H1 (cell line): ENCODE results near the gene ADD2. TPM values are rescaled to one million over a fixed set of nuclear protein-coding genes. Genes with fewer than 3 reads are reported as not detected.

Source experiments
- CTCF ChIA-PET: fragments of 300-600 bp; sonication (Branson Sonifier 250); formaldehyde crosslinking; loops from one replicate; lab custom pipeline; 2021; ENCODE audit not compliant: partially characterized antibody; lab: Charles Lee
- POLR2A ChIA-PET: fragments of 300-600 bp; sonication (Branson Sonifier 250); formaldehyde crosslinking; loops from one replicate; lab custom pipeline; 2021; ENCODE audit warnings: inconsistent platforms; ENCODE audit not compliant: partially characterized antibody; lab: Charles Lee
- DNase-seq, 2 experiments: peaks; one replicate each; pipeline versions ENCODE4 v3.0.0 to v3.0.0-alpha.2; 2010 to 2022; ENCODE audit warnings: low spot score in 2 of 2, low read depth in 1 of 2, mixed read lengths in 1 of 2
- FAIRE-seq: peaks from 2 replicates; lab custom pipeline; 2011; peaks lifted over from hg19 to GRCh38; lab: Jason Lieb, UNC
- H2AFZ ChIP-seq: 2 replicates; pipeline ENCODE4 v1.8.1; 2012; ENCODE audit warnings: low read length, inconsistent platforms
- H2AK5ac ChIP-seq: 2 replicates; pipeline ENCODE4 v1.6.1; 2013; ENCODE audit warnings: low read depth, low read length
- H2BK120ac ChIP-seq: replicated peaks from 2 replicates; pipeline ENCODE3; 2013; ENCODE audit warnings: low read depth, low read length, inconsistent platforms
- H2BK12ac ChIP-seq: 2 replicates; pipeline ENCODE4 v1.6.1; 2013; ENCODE audit warnings: low read depth, low read length
- H2BK15ac ChIP-seq: 2 replicates; pipeline ENCODE4 v1.6.1; 2013; ENCODE audit warnings: low read length
- H2BK20ac ChIP-seq: 2 replicates; pipeline ENCODE4 v1.6.1; 2013; ENCODE audit warnings: low read length
- H2BK5ac ChIP-seq: 2 replicates; pipeline ENCODE4 v1.6.1; 2013; ENCODE audit warnings: low read depth, low read length
- H3K14ac ChIP-seq: 2 replicates; pipeline ENCODE4 v1.6.1; 2013; ENCODE audit warnings: inconsistent platforms; ENCODE audit not compliant: insufficient read length
- H3K18ac ChIP-seq: 2 replicates; pipeline ENCODE4 v1.6.1; 2013; ENCODE audit warnings: low read length; ENCODE audit errors: extremely low read depth
- H3K23ac ChIP-seq: 2 replicates; pipeline ENCODE4 v1.6.1; 2013; ENCODE audit warnings: inconsistent platforms; ENCODE audit not compliant: insufficient read length
- H3K23me2 ChIP-seq: 2 replicates; pipeline ENCODE4 v1.6.1; 2013; ENCODE audit warnings: low read depth, low read length
- H3K27ac ChIP-seq: 2 replicates; pipeline ENCODE4 v1.6.1; 2011; ENCODE audit warnings: low read depth, low read length, inconsistent platforms
- H3K27me3 ChIP-seq, 4 experiments: replicated peaks in 1 of 4; 1 replicate in 1 of 4; 2 replicates in 3 of 4; pipeline versions ENCODE4 v1.6.1 to v1.8.1; 2011 to 2013; ENCODE audit warnings: low read length in 3 of 4, mild to moderate bottlenecking in 3 of 4, inconsistent platforms in 2 of 4, mixed read lengths in 2 of 4, moderate library complexity in 1 of 4; ENCODE audit not compliant: control insufficient read depth in 3 of 4, insufficient read depth in 3 of 4; ENCODE audit errors: extremely low read depth in 1 of 4
- H3K36me3 ChIP-seq, 4 experiments: 2 replicates each; pipeline versions ENCODE4 v1.6.1 to v1.8.1; 2011 to 2013; ENCODE audit warnings: mild to moderate bottlenecking in 4 of 4, low read length in 3 of 4, moderate library complexity in 2 of 4, control low read depth in 1 of 4, inconsistent platforms in 1 of 4; ENCODE audit not compliant: insufficient read depth in 4 of 4, control insufficient read depth in 2 of 4
- H3K4ac ChIP-seq: replicated peaks from 2 replicates; pipeline ENCODE3; 2013; ENCODE audit warnings: low read length, low read depth, mixed read lengths, inconsistent platforms; ENCODE audit not compliant: insufficient read length
- H3K4me1 ChIP-seq, 4 experiments: replicated peaks in 1 of 4; 1 replicate in 1 of 4; 2 replicates in 3 of 4; pipeline versions ENCODE4 v1.6.1 to v1.8.1; 2011 to 2013; ENCODE audit warnings: low read length in 3 of 4, inconsistent platforms in 2 of 4, mixed read lengths in 1 of 4; ENCODE audit not compliant: insufficient read depth in 4 of 4, control insufficient read depth in 3 of 4
- H3K4me2 ChIP-seq, 2 experiments: 2 replicates each; pipeline versions ENCODE4 v1.6.1 to v1.8.1; 2011 to 2013; ENCODE audit warnings: low read depth in 2 of 2, low read length in 2 of 2, control low read depth in 1 of 2, inconsistent platforms in 1 of 2, mild to moderate bottlenecking in 1 of 2; ENCODE audit not compliant: insufficient read depth in 1 of 2
- H3K4me3 ChIP-seq, 4 experiments: fragments of 200-600, 300-600 bp in 1 of 4; sonication (generic), shearing (Covaris generic), sonication (Bioruptor Twin) in 1 of 4; 2 replicates each; pipeline versions ENCODE4 v1.5.1 to v1.8.1; 2011 to 2016; ENCODE audit warnings: low read length in 4 of 4, low read depth in 3 of 4, control low read depth in 2 of 4, inconsistent platforms in 2 of 4, mild to moderate bottlenecking in 2 of 4, mixed read lengths in 1 of 4, moderate library complexity in 1 of 4; ENCODE audit not compliant: insufficient read depth in 2 of 4; ENCODE audit errors: extremely low read depth in 1 of 4
- H3K56ac ChIP-seq: replicated peaks from 2 replicates; pipeline ENCODE3; 2013; ENCODE audit warnings: low read depth, mild to moderate bottlenecking, mixed read lengths, low read length, inconsistent platforms; ENCODE audit not compliant: insufficient read length
- H3K79me1 ChIP-seq: 2 replicates; pipeline ENCODE4 v1.6.1; 2013; ENCODE audit warnings: low read depth, low read length, control low read depth
- H3K79me2 ChIP-seq, 2 experiments: 2 replicates each; pipeline versions ENCODE4 v1.6.1 to v1.8.1; 2012 to 2013; ENCODE audit warnings: low read length in 2 of 2, mild to moderate bottlenecking in 2 of 2, inconsistent platforms in 1 of 2; ENCODE audit not compliant: insufficient read depth in 2 of 2, control insufficient read depth in 1 of 2
- H3K9ac ChIP-seq, 4 experiments: replicated peaks in 1 of 4; 1 replicate in 1 of 4; 2 replicates in 3 of 4; pipeline versions ENCODE4 v1.6.1 to v1.8.1; 2011 to 2013; ENCODE audit warnings: low read depth in 3 of 4, low read length in 3 of 4, control low read depth in 2 of 4, mild to moderate bottlenecking in 2 of 4, moderate library complexity in 2 of 4, inconsistent platforms in 1 of 4; ENCODE audit errors: extremely low read depth in 1 of 4
- H3K9me3 ChIP-seq, 2 experiments: 2 replicates each; pipeline versions ENCODE4 v1.6.1 to v1.8.1; 2012 to 2013; ENCODE audit warnings: mild to moderate bottlenecking in 2 of 2, moderate library complexity in 2 of 2, control low read depth in 1 of 2, inconsistent platforms in 1 of 2, low read depth in 1 of 2, low read length in 1 of 2, mixed read lengths in 1 of 2; ENCODE audit not compliant: insufficient read depth in 2 of 2
- H4K20me1 ChIP-seq, 2 experiments: replicated peaks in 1 of 2; 2 replicates each; pipeline versions ENCODE3 to v1.8.1; 2011 to 2013; ENCODE audit warnings: inconsistent platforms in 2 of 2, low read length in 2 of 2, mild to moderate bottlenecking in 1 of 2; ENCODE audit not compliant: insufficient read depth in 2 of 2, control insufficient read depth in 1 of 2
- H4K5ac ChIP-seq: 2 replicates; pipeline ENCODE4 v1.6.1; 2013; ENCODE audit warnings: low read length, low read depth, mixed read lengths, inconsistent platforms; ENCODE audit not compliant: insufficient read length
- H4K8ac ChIP-seq: 2 replicates; pipeline ENCODE4 v1.8.0; 2013; ENCODE audit warnings: mild to moderate bottlenecking, moderate library complexity, low read length, inconsistent platforms; ENCODE audit not compliant: insufficient read depth; ENCODE audit errors: extremely low read depth
- H4K91ac ChIP-seq: replicated peaks from 2 replicates; pipeline ENCODE3; 2013; ENCODE audit warnings: low read length, mixed read lengths, inconsistent platforms; ENCODE audit not compliant: insufficient read length
- JUND ChIP-seq: IDR thresholded peaks from 2 replicates; pipeline ENCODE4 v1.6.1; 2011; ENCODE audit warnings: mild to moderate bottlenecking, improper control_type of control experiment, low read length
- KDM1A ChIP-seq: fragments of 200-600, 300-600 bp; sonication (generic); IDR thresholded peaks from 2 replicates; pipeline ENCODE4 v1.7.1; 2016; ENCODE audit warnings: mild to moderate bottlenecking, low read length, borderline replicate concordance
- POU5F1 ChIP-seq: IDR thresholded peaks from 2 replicates; pipeline ENCODE4 v1.6.1; 2011; ENCODE audit warnings: low read depth, mild to moderate bottlenecking, low read length, moderate library complexity
- RAD21 ChIP-seq, 2 experiments: IDR thresholded peaks in 1 of 2; conservative IDR thresholded peaks in 1 of 2; 2 replicates each; pipeline ENCODE4 v1.6.1; 2011; ENCODE audit warnings: low read depth in 2 of 2, low read length in 2 of 2, improper control_type of control experiment in 1 of 2, inconsistent platforms in 1 of 2, mild to moderate bottlenecking in 1 of 2, moderate library complexity in 1 of 2
- SIRT6 ChIP-seq: IDR thresholded peaks from one replicate; pipeline ENCODE4 v1.7.1; 2012; ENCODE audit warnings: low read length, inconsistent platforms
- TCF12 ChIP-seq: IDR thresholded peaks from 2 replicates; pipeline ENCODE4 v1.6.1; 2011; ENCODE audit warnings: low read depth, mild to moderate bottlenecking, low read length
- WGBS, 2 experiments: shearing (Covaris generic) in 1 of 2; methylation state at CpG; one replicate each; pipeline versions ENCODE4 v1.1.6 to v1.1.7; 2013 to 2015; ENCODE audit warnings: low lambda C conversion rate in 2 of 2, mixed read lengths in 2 of 2, inconsistent platforms in 1 of 2, low coverage in 1 of 2, missing lambda C conversion rate in 1 of 2; ENCODE audit not compliant: insufficient replicate concordance in 2 of 2, insufficient coverage in 1 of 2, insufficient read length in 1 of 2; ENCODE audit errors: extremely low coverage in 1 of 2, missing lambda C conversion rate in 1 of 2; 5-methylcytosine and 5-hydroxymethylcytosine counted together
- polyA plus RNA-seq, 7 experiments: library from polyadenylated mRNA; depleted of rRNA in 3 of 7; stranded (reverse) in 5 of 7; unstranded in 2 of 7; fragments of >200 nt in 5 of 7; fragments of 200-250 nt in 2 of 7; gene quantifications; 1 replicate in 5 of 7; 2 replicates in 1 of 7; 4 replicates in 1 of 7; pipeline versions ENCODE4 v1.2.1 to v1.2.3, GENCODE V29; 2011 to 2013; ENCODE audit warnings: missing spikeins in 2 of 7, mixed read lengths in 2 of 7
- total RNA-seq: library from RNA; stranded (reverse); fragmentation: NEBNext Ultra II Directional; extraction: Animal tissue kit (Norgen Biotek cat#: 25700); gene quantifications from 2 replicates; pipeline ENCODE4 v1.2.1, GENCODE V29; 2021

ADD2 gene
- total and polyA plus RNA-seq, 2 of the 8 experiments (the other 6 are each of a cell fraction or from before 2014, with no cell fraction given): 58.5 to 170 TPM

DNA sequence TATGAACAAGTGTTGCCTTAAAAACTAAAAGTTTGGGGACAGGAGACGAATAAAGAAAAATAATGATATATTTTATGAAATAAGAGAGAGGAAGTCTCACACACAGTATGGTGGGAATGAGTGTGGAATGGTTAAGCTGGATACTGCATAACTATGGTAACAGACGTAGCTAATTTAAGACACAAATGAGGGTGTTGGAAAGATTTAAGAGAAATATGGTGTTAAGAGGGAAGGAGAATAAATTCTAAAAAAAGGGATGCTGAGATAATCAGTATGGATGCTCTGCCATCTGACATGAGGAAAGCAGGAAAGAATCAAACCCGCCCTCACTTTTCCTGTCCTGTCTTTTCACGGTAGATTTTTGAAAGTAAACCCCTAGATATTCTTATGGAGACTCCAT is 10.6 kb downstream of the ADD2 start:
- no peak overlapping the region for H3K56ac ChIP-seq
- no peak overlapping the region for H2BK15ac ChIP-seq
- 0 out of 2 replicates have a peak, but pooled peaks cover 2% of the 10 kb centered on the region for H3K23me2 ChIP-seq
- no peak overlapping the region for H4K91ac ChIP-seq
- no peaks in the 10 kb centered on the region for H3K9me3 ChIP-seq
- POLR2A ChIA-PET: interaction anchor here (1.2 to 1.6 kb wide), 2 partner anchors 11 to 71 kb away, joined by 4 to 5 read pairs; partner anchors contain the start of gene ADD2
- CTCF ChIA-PET: interaction anchor here (0.7 kb wide), 1 partner anchor 95 kb away, joined by 3 read pairs; no protein-coding TSS in a partner anchor
- no peak overlapping the region for H3K27ac ChIP-seq
- peaks cover 18 to 34% of the 10 kb centered on the region in 2 experiments for H4K20me1 ChIP-seq
- DNase-seq (no peak), FAIRE-seq (no peak)
- H3K4me2 ChIP-seq: no peak overlapping the region
- H2AFZ ChIP-seq: no peak overlapping the region
- H2AK5ac ChIP-seq: no peak overlapping the region
- no peak overlapping the region for H3K23ac ChIP-seq
- no peak overlapping the region for H4K8ac ChIP-seq
- H3K27me3 ChIP-seq: no peaks in the 10 kb centered on the region
- no peak overlapping the region for H3K4ac ChIP-seq
- H2BK120ac ChIP-seq: no peak overlapping the region
- H3K4me1 ChIP-seq: peaks cover 0 to 15% (median 6%) of the 10 kb centered on the region in 4 experiments; a peak in 6 of 7 replicates
- whole genome bisulfite sequencing, 2 experiments: 92 to 100% methylated on average over 1 to 4 of the region's 4 CpGs
- no peak overlapping the region for H4K5ac ChIP-seq
- no peak overlapping the region for H3K9ac ChIP-seq
- no peak overlapping the region for H2BK20ac ChIP-seq
- no peaks in the 10 kb centered on the region for H3K36me3 ChIP-seq
- no peak overlapping the region for H2BK5ac ChIP-seq
- H3K79me2 ChIP-seq: peaks cover 28 to 97% of the 10 kb centered on the region in 2 experiments
- H3K14ac ChIP-seq: no peak overlapping the region
- no peak overlapping the region for H3K18ac ChIP-seq
- H3K4me3 ChIP-seq: no peak overlapping the region
- H2BK12ac ChIP-seq: no peak overlapping the region
- TF ChIP-seq RAD21 (IDR thresholded peaks at IDR 0.05 in 1 of 2, conservative IDR thresholded peaks at IDR 0.05 in 1 of 2; ENCODE audit: low read depth in 2 of 2, low read length in 2 of 2) (no peak), POU5F1 (no peak), SIRT6 (no peak), JUND (no peak), KDM1A (no peak), TCF12 (no peak)
- peaks cover 13% of the 10 kb centered on the region for H3K79me1 ChIP-seq
